AG09319 (cell line): Measurements from ENCODE around the gene GRIN1.
A peak's percentile ranks its signal among the peaks of the same experiment; 100 is the strongest.
"Not testable (repeated sequence)": the region's sequence is repeated elsewhere in the genome, so short reads cannot be mapped to it uniquely, and the experiment has no call there.

Experiments used
- DNase-seq: peaks from one replicate; pipeline ENCODE4 v3.0.0-alpha.2; 2010; ENCODE audit warnings: low read depth; ENCODE audit errors: extremely low read depth
- TF ChIP-seq, protein P1 (sequence below): IDR thresholded peaks from 2 replicates; pipeline ENCODE4 v1.5.1; 2011; ENCODE audit warnings: low read depth, mild to moderate bottlenecking, inconsistent platforms, low read length, moderate library complexity

Gene GRIN1

GRCh38 chr9:137113385-137114159, 25.4 kb upstream of the GRIN1 start:
- TF ChIP-seq, protein P1, sequence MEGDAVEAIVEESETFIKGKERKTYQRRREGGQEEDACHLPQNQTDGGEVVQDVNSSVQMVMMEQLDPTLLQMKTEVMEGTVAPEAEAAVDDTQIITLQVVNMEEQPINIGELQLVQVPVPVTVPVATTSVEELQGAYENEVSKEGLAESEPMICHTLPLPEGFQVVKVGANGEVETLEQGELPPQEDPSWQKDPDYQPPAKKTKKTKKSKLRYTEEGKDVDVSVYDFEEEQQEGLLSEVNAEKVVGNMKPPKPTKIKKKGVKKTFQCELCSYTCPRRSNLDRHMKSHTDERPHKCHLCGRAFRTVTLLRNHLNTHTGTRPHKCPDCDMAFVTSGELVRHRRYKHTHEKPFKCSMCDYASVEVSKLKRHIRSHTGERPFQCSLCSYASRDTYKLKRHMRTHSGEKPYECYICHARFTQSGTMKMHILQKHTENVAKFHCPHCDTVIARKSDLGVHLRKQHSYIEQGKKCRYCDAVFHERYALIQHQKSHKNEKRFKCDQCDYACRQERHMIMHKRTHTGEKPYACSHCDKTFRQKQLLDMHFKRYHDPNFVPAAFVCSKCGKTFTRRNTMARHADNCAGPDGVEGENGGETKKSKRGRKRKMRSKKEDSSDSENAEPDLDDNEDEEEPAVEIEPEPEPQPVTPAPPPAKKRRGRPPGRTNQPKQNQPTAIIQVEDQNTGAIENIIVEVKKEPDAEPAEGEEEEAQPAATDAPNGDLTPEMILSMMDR = no peak
- no peak for DNase-seq

- TF ChIP-seq, protein P1 = no peak
- no peak for DNase-seq
Measured at GRCh38 chr9:137114220-137114612, 24.7 kb upstream of the GRIN1 start.

DNA sequence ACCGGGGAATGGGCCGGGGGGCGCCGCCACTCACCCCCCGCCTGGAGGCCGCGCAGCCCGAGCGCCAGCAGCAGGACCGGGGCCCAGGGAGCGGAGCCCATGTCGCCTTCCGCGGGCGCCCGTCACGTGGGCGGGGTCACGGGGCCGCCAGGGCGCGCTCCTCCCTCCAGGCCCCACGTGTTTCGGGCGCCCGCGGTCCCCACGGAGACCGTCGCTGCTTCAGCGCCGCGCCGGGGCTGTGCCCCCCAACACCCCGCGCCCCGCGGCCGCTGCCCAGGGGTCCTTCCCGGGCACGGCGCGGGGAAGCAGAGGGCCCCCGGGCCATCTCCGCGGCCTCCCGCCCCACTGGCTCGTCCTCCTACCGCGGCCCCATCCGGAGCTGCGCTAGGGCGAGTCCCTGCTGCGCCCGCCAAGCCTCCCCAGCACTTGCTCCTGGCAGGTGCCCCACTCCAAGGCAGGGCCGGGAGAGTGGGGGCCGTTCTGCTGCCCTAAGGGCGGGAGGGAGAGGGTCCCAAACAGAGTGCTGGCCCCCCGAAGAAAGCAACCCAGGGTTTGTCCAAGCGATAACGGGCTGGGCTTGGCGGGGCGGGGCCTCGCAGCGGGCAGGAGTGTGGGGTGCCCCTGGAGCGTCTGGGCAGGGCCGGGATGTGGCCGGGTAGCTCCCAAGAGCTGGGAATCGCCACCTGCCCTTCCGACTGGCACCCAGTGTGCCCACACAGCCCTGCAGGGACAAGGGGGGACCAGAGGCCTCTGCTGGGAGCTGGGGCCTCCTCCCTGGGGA, 24.2 kb upstream of the GRIN1 start, which contains the start of gene DPP7:
TSS of gene DPP7 (minus strand) at position 121 of the 781 bp plus-strand sequence. CDS start at position 101, 20 bp downstream.
- DNase-seq = peak; percentile 8
- TF ChIP-seq, protein P1 = no peak

DNA sequence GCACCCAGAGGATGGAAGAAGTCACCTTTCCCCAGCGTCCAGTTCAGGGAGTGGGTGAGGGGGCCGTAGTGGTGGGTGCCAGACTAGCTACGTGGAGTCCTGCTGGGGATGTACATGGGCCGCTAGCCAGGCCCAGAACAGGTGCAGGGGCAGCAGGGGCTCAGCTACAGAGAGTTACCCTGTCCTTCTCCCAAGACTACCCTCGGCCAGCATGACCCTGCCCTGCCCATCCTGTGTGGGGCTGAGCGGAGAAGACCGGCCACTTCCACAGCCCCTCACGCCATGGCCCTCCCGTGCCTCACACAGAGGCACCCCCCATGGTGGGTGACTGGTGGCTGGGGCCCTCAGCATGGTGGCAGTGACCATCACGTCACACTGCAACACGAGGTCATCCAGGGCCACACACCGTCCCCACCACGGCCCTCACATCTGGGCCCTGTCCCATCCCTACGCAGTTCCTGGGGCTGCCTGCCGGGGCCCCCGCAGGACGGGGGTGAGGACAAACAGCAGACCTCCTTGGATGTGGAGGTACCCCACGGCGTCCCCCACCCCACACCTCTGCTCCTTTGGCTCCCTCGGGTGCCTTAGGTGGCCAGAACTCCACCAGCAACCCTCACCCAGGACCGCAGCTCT, 23.4 kb upstream of the GRIN1 start:
- TF ChIP-seq, protein P1 = no peak
- no peak for DNase-seq

- TF ChIP-seq, protein P1 = no peak
- no peak for DNase-seq
Measured at GRCh38 chr9:137116027-137116507, 22.9 kb upstream of the GRIN1 start.

GRCh38 chr9:137116728-137117127, 22.2 kb upstream of the GRIN1 start:
- TF ChIP-seq, protein P1 = no peak
- no peak for DNase-seq

DNA sequence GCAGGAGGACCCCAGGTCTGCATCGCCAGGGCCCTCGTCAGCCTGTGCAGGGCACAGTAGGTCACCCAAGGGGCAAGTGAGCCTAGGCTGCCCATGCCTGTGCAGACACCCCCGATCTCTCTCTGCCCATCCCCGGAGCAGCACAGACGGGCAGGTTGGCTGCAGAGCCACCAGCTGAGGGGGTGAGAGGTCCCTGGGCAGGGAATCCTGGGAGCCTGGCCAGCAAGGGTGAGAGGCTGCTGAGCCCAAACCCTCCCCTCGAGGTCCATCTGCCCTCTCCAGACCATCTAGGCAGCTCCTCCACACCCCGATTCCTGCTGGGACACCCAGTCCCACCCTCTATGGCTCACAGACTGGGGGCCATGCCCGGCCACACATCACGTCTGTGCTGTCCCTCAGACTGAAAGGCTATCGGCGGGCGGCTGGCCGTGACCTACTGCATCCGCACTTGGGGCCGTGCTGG, 21.7 kb upstream of the GRIN1 start:
- TF ChIP-seq, protein P1 = no peak
- DNase-seq = no peak

GRCh38 chr9:137118092-137118603, 20.8 kb upstream of the GRIN1 start:
- DNase-seq = not testable (repeated sequence)

GRCh38 chr9:137121927-137122795, 16.8 kb upstream of the GRIN1 start:
- not testable (repeated sequence) for DNase-seq
